Right renal pelvis (tissue), 4 donors: ENCODE measurements around the gene HPS4. TPM values are rescaled to one million over a fixed set of nuclear protein-coding genes. Genes with fewer than 3 reads are reported as not detected.
"Not testable (repeated sequence)": the region's sequence is repeated elsewhere in the genome, so short reads cannot be mapped to it uniquely, and the experiment has no call there.

Experiments used
- DNase-seq, 4 donors: peaks; one replicate each; pipeline ENCODE4 v3.0.0-alpha.2; 2013; ENCODE audit warnings: low read depth in 4 of 4, low spot score in 3 of 4, missing footprints in 1 of 4
- polyA plus RNA-seq, 4 donors: library from polyadenylated mRNA; unstranded; fragments of 120-200 nt; gene quantifications; one replicate each; pipeline ENCODE4 v1.2.1, GENCODE V29; 2013; ENCODE audit not compliant: insufficient read length in 4 of 4

Gene HPS4
- polyA plus RNA-seq, 4 donors = 28.8 to 38.0 (median 33.3) TPM

DNA sequence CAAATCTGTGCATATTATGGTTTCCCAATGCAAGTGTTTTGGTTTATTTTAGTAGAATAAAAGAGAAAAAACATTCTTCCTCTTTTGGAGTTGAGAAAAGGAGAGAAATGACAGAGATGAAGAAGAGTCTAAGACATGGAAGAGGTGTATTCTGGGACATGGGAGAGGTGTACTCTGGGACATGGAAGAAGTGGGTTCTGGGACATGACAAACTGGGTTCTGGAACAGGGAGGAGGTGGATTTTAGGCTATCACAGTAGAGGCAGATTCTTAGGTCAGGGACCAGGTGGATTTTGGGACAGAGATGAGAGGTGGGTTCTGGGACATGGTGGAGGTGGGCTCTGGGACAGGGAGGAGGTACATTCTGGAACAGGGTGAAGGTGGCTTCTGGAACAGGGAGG is 56.7 kb downstream of the HPS4 start:
- DNase-seq = no peak

DNA sequence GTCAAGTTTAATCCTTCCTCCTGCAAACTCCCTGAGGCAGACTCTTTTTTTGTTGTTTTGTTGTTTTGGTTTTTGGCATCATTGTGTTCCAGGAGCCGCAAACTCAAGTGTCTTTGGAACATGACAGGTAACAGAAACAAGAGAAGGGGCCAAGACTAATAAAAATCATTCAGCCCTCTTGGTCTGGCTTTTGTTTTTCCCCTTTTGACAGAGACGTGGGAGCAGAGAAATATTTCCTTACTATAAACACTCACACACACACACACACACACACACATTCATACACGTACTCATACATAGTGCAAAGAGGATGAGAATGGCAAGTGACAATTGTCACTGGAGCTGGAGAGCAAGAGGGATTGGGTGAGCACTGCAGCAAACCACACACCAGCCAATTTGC is 65.0 kb downstream of the HPS4 start:
- DNase-seq = no peak

DNA sequence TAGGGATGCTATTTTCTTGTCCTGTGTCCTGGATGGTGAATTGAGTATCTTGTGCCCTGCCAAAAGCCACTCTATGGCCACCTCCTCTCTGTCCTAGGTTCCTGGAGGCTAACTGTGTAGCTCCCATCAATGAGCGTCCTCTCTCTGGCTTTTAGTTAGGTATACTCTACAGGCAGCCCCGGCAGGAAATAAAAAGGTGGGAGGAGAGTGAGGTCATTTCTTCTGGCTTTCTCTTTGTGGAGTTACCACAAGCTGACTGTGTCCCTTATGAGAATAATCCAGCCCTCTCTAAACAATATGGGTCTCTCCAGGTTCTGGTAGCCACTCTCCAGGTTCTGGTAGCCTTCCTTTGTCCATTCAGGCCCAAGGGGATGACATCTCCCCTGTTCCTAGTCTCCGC is 66.2 kb downstream of the HPS4 start:
- no peak for DNase-seq

DNA sequence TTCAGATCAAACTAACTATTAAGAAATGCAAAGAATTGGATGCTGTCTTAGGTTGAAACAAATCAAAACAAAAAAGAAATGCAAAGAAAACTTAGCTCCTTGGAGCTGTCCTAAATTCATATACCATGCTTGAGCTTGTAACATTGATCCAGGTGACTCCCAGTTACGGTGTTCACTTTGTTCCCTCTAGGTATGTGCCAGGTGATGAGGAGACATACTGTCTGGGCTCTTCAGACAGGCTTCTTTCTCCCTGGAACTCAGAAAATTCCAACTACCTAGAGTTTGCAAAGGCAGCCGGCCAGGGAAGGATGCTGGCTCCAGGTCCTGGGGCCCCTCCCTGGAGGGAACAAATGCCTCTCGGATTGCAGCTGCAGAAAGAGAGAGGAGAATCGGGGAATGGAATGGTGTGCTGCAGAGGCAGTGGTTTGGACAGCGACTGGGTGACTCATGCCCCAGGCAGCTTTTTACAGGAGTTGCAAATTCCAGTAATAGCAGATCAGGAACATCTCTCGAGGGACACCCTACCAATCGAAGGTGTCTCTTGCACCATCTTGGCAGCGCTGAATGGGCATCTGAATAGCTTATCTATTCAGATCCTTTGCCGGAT is 66.8 kb downstream of the HPS4 start:
- no peak for DNase-seq

DNA sequence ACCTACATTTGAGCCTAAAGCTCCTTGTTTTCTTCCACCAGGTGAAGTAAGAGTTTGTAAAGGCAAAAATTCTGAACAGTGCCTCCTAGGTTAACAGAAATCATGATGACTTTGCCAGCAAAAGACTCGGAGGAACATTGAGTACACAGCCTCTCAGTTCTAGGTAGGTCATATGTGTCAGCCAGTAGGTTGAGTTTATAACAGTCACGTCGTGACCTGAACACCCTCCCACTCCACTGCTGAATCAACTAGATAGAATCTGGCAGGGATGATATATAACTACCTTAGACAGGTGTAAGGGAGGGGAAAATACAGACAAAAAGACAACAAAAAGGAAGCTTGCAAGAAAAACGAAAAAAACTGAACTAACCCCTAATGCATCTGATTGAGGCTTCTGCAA is 67.3 kb downstream of the HPS4 start:
- no peak for DNase-seq

DNA sequence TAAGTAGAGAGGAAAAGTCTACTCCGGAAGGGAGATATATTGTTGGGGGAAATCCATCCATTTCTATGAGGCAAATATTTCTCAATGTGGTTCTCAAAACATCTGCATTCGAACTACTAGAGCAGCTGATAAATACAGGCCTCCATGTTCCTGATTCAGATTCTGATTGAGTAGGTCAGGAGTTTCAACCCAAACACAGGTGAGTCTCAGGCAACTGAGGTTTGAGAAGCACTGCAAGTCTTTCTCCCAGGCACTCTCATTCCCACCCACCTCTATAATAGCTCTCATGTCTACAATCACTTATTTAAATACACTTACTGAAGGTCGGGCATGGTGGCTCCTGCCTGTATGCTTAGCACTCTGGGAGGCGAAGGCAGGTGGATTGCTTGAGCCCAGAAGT is 69.2 kb downstream of the HPS4 start:
- no peak for DNase-seq

DNA sequence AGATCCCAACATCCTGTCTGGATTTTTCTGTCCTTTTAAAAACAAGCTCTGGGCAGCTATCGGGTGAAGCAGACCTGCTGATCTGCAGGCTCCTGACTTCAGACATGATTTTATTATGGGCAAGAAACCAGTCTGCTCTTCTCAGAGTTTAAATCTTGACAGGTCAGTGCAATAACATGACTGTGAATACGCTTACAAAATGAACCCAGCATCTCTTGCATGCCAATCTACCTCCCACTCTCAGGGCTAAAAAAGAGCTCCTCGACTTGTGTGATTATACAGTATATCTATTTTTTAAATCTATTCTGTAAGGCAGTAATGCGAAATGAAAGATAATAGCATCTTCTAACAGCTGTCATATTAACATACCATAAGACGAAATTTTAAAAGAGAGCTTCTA is 73.2 kb downstream of the HPS4 start:
- DNase-seq = no peak

DNA sequence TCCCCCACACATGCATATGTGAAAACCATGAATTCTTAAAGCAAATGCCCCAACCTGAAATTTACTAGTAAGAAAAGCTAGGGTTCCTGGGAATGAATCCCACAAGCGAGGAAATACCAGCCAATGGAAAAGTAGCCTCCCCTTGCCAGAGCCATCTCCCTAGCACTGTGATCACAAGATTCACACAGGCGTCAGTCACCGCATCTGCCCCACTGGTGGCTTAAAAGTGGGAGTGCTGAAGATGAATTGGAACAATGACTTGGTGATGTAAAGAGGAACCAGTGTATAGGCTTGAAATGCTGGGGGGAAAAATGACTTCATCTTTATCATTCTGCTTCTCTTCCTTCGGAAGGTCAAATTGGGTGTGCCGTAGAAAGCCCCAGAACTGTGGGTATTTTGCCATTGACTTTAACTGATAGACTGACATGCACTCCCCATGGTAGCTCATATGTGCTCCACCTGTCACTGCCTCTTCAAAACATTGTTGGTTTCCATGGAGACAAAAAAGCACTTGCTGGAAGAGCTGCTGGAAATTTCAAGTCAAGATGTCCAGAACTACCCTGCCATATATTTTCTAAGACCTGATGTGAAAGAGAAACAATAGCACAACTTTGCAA is 73.8 kb downstream of the HPS4 start:
- no peak for DNase-seq

DNA sequence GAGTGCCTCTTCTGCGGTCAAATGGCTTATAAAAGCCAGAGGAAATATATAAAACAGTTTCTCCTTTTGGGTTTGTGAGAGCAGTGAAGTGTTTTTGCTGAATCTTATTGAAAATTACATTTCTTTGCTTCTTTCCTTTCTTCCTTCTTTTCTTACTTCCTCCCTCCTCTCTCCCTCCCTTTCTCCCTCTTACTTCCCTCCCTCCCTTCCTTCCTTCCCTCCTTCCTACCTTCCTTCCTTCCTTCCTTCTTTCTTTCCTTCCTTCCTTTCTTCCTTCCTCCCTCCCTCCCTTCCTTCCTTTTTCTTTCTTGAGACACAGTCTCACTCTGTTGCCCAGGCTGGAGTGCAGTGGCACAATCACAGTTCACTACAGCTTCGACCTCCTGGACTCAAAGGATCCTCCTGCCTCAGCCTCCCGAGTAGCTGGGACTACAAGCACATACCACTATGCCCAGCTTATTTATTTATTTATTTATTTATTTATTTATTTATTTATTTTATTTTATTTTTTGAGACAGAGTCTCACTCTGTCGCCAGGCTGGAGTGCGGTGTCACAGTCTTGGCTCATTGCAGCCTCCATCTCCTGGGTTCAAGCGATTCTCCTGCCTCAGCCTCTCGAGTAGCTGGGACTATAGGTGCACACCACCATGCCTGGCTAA is 74.9 kb downstream of the HPS4 start:
- not testable (repeated sequence) for DNase-seq

DNA sequence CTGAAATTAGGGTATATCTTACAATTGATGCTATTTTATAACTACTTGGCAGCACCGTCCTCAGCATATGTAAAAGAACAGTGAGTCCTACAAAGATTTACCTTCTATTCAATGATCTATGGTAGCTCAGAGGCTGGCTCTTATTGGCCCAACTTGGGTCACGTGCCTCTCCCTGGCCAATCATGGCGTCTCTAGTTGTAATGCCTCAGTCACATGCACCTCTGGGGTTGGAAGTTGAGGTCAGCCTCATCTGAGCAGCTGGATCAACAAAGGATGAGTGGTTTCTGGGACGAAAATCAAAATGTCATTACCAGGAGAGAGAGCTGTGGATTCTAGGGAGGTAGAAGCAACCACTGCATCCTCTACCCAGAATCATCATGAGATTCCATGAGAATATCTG is 77.5 kb downstream of the HPS4 start:
- no peak for DNase-seq

DNA sequence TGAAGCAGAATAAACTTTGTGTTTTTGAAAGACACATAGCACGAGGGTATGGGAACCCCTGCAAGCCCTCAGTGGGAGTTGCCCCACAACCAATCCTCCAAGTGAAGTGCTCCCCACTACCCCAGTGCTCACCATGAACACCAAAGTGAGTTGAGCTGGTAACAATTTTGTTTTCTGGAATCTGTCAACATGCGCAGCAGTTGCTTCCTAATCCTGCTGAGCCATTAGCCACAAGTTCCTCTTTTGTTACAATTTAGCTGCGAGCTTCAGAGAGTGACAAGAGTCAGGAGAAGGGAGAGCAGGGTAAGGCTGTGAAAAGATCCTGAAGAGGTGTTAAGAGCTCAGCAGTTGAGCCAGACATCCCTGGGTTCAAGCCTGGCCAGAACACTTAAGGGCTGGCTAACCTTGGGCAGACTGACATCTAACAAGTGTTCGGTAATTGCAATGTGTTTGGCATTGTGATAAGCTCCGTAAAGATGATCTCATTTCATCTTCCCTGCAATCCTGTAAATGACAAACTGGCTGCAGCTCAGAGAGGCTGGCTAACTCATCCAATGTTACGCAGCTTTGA is 78.6 kb downstream of the HPS4 start:
- DNase-seq = no peak

DNA sequence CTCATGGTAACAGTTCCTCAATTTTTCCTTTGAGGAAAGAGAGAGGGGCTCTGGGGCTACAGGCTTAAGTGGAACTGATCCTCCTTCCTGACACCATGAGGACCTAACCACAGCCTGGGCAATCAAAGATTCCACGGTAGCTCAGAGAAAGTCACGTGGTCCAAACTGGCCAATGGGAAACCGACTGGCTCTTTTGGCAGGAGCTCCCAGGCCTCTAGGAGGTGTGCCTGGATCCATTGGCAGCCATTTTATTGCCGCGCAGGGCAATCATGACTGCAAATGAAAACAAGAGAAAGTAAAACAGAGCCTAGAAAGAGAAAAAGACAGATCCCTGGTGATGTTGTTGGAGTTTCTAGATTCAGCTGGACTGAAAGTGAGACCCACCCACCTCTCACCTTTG is 81.9 kb downstream of the HPS4 start:
- no peak for DNase-seq

Other genes starting within 250 kb of the HPS4 start
- gene ASPHD2, start 54.5 kb downstream of the HPS4 start, polyA plus RNA-seq = 1 to 10 TPM; 3.4 to 4.8 (median 4.1) TPM
- gene SRRD, start 94 bp upstream of the HPS4 start, polyA plus RNA-seq = 10 to 100 TPM; 28.3 to 38.1 (median 34.5) TPM
- 10 to 100 TPM; 39.9 to 44.4 (median 41.8) TPM for gene TFIP11, start 28.7 kb upstream of the HPS4 start, polyA plus RNA-seq
- 10 to 100 TPM; 26.0 to 30.3 (median 29.0) TPM for gene TPST2, start 106.3 kb upstream of the HPS4 start, polyA plus RNA-seq
- 1 to 10 TPM in 1 of 4 donors, under 1 TPM in 3; 0.77 to 1.2 (median 0.86) TPM for gene CRYBB1, start 134.2 kb upstream of the HPS4 start, polyA plus RNA-seq
- gene CRYBA4, start 138.2 kb upstream of the HPS4 start, polyA plus RNA-seq = not detected
- gene MIAT, start 173.8 kb upstream of the HPS4 start, polyA plus RNA-seq = under 1 TPM; 0.28 to 0.48 (median 0.42) TPM